H1 (cell line): ENCODE measurements around the gene NCAPD3. TPM values are rescaled to one million over a fixed set of nuclear protein-coding genes. Genes with fewer than 3 reads are reported as not detected.

Experiments
- CTCF ChIA-PET: fragments of 300-600 bp; sonication (Branson Sonifier 250); formaldehyde crosslinking; loops from one replicate; lab custom pipeline; 2021; ENCODE audit not compliant: partially characterized antibody; lab: Charles Lee
- POLR2A ChIA-PET: fragments of 300-600 bp; sonication (Branson Sonifier 250); formaldehyde crosslinking; loops from one replicate; lab custom pipeline; 2021; ENCODE audit warnings: inconsistent platforms; ENCODE audit not compliant: partially characterized antibody; lab: Charles Lee
- DNase-seq, 2 experiments: peaks; one replicate each; pipeline versions ENCODE4 v3.0.0 to v3.0.0-alpha.2; 2010 to 2022; ENCODE audit warnings: low spot score in 2 of 2, low read depth in 1 of 2, mixed read lengths in 1 of 2
- FAIRE-seq: peaks from 2 replicates; lab custom pipeline; 2011; peaks lifted over from hg19 to GRCh38; lab: Jason Lieb, UNC
- H2AFZ ChIP-seq: 2 replicates; pipeline ENCODE4 v1.8.1; 2012; ENCODE audit warnings: low read length, inconsistent platforms
- H2AK5ac ChIP-seq: 2 replicates; pipeline ENCODE4 v1.6.1; 2013; ENCODE audit warnings: low read depth, low read length
- H2BK120ac ChIP-seq: replicated peaks from 2 replicates; pipeline ENCODE3; 2013; ENCODE audit warnings: low read depth, low read length, inconsistent platforms
- H2BK12ac ChIP-seq: 2 replicates; pipeline ENCODE4 v1.6.1; 2013; ENCODE audit warnings: low read depth, low read length
- H2BK15ac ChIP-seq: 2 replicates; pipeline ENCODE4 v1.6.1; 2013; ENCODE audit warnings: low read length
- H2BK20ac ChIP-seq: 2 replicates; pipeline ENCODE4 v1.6.1; 2013; ENCODE audit warnings: low read length
- H2BK5ac ChIP-seq: 2 replicates; pipeline ENCODE4 v1.6.1; 2013; ENCODE audit warnings: low read depth, low read length
- H3K14ac ChIP-seq: 2 replicates; pipeline ENCODE4 v1.6.1; 2013; ENCODE audit warnings: inconsistent platforms; ENCODE audit not compliant: insufficient read length
- H3K18ac ChIP-seq: 2 replicates; pipeline ENCODE4 v1.6.1; 2013; ENCODE audit warnings: low read length; ENCODE audit errors: extremely low read depth
- H3K23ac ChIP-seq: 2 replicates; pipeline ENCODE4 v1.6.1; 2013; ENCODE audit warnings: inconsistent platforms; ENCODE audit not compliant: insufficient read length
- H3K23me2 ChIP-seq: 2 replicates; pipeline ENCODE4 v1.6.1; 2013; ENCODE audit warnings: low read depth, low read length
- H3K27ac ChIP-seq: 2 replicates; pipeline ENCODE4 v1.6.1; 2011; ENCODE audit warnings: low read depth, low read length, inconsistent platforms
- H3K27me3 ChIP-seq, 4 experiments: replicated peaks in 1 of 4; 1 replicate in 1 of 4; 2 replicates in 3 of 4; pipeline versions ENCODE4 v1.6.1 to v1.8.1; 2011 to 2013; ENCODE audit warnings: low read length in 3 of 4, mild to moderate bottlenecking in 3 of 4, inconsistent platforms in 2 of 4, mixed read lengths in 2 of 4, moderate library complexity in 1 of 4; ENCODE audit not compliant: control insufficient read depth in 3 of 4, insufficient read depth in 3 of 4; ENCODE audit errors: extremely low read depth in 1 of 4
- H3K36me3 ChIP-seq, 4 experiments: 2 replicates each; pipeline versions ENCODE4 v1.6.1 to v1.8.1; 2011 to 2013; ENCODE audit warnings: mild to moderate bottlenecking in 4 of 4, low read length in 3 of 4, moderate library complexity in 2 of 4, control low read depth in 1 of 4, inconsistent platforms in 1 of 4; ENCODE audit not compliant: insufficient read depth in 4 of 4, control insufficient read depth in 2 of 4
- H3K4ac ChIP-seq: replicated peaks from 2 replicates; pipeline ENCODE3; 2013; ENCODE audit warnings: low read length, low read depth, mixed read lengths, inconsistent platforms; ENCODE audit not compliant: insufficient read length
- H3K4me1 ChIP-seq, 4 experiments: replicated peaks in 1 of 4; 1 replicate in 1 of 4; 2 replicates in 3 of 4; pipeline versions ENCODE4 v1.6.1 to v1.8.1; 2011 to 2013; ENCODE audit warnings: low read length in 3 of 4, inconsistent platforms in 2 of 4, mixed read lengths in 1 of 4; ENCODE audit not compliant: insufficient read depth in 4 of 4, control insufficient read depth in 3 of 4
- H3K4me2 ChIP-seq, 2 experiments: 2 replicates each; pipeline versions ENCODE4 v1.6.1 to v1.8.1; 2011 to 2013; ENCODE audit warnings: low read depth in 2 of 2, low read length in 2 of 2, control low read depth in 1 of 2, inconsistent platforms in 1 of 2, mild to moderate bottlenecking in 1 of 2; ENCODE audit not compliant: insufficient read depth in 1 of 2
- H3K4me3 ChIP-seq, 4 experiments: fragments of 200-600, 300-600 bp in 1 of 4; sonication (generic), shearing (Covaris generic), sonication (Bioruptor Twin) in 1 of 4; 2 replicates each; pipeline versions ENCODE4 v1.5.1 to v1.8.1; 2011 to 2016; ENCODE audit warnings: low read length in 4 of 4, low read depth in 3 of 4, control low read depth in 2 of 4, inconsistent platforms in 2 of 4, mild to moderate bottlenecking in 2 of 4, mixed read lengths in 1 of 4, moderate library complexity in 1 of 4; ENCODE audit not compliant: insufficient read depth in 2 of 4; ENCODE audit errors: extremely low read depth in 1 of 4
- H3K56ac ChIP-seq: replicated peaks from 2 replicates; pipeline ENCODE3; 2013; ENCODE audit warnings: low read depth, mild to moderate bottlenecking, mixed read lengths, low read length, inconsistent platforms; ENCODE audit not compliant: insufficient read length
- H3K79me1 ChIP-seq: 2 replicates; pipeline ENCODE4 v1.6.1; 2013; ENCODE audit warnings: low read depth, low read length, control low read depth
- H3K79me2 ChIP-seq, 2 experiments: 2 replicates each; pipeline versions ENCODE4 v1.6.1 to v1.8.1; 2012 to 2013; ENCODE audit warnings: low read length in 2 of 2, mild to moderate bottlenecking in 2 of 2, inconsistent platforms in 1 of 2; ENCODE audit not compliant: insufficient read depth in 2 of 2, control insufficient read depth in 1 of 2
- H3K9ac ChIP-seq, 4 experiments: replicated peaks in 1 of 4; 1 replicate in 1 of 4; 2 replicates in 3 of 4; pipeline versions ENCODE4 v1.6.1 to v1.8.1; 2011 to 2013; ENCODE audit warnings: low read depth in 3 of 4, low read length in 3 of 4, control low read depth in 2 of 4, mild to moderate bottlenecking in 2 of 4, moderate library complexity in 2 of 4, inconsistent platforms in 1 of 4; ENCODE audit errors: extremely low read depth in 1 of 4
- H3K9me3 ChIP-seq, 2 experiments: 2 replicates each; pipeline versions ENCODE4 v1.6.1 to v1.8.1; 2012 to 2013; ENCODE audit warnings: mild to moderate bottlenecking in 2 of 2, moderate library complexity in 2 of 2, control low read depth in 1 of 2, inconsistent platforms in 1 of 2, low read depth in 1 of 2, low read length in 1 of 2, mixed read lengths in 1 of 2; ENCODE audit not compliant: insufficient read depth in 2 of 2
- H4K20me1 ChIP-seq, 2 experiments: replicated peaks in 1 of 2; 2 replicates each; pipeline versions ENCODE3 to v1.8.1; 2011 to 2013; ENCODE audit warnings: inconsistent platforms in 2 of 2, low read length in 2 of 2, mild to moderate bottlenecking in 1 of 2; ENCODE audit not compliant: insufficient read depth in 2 of 2, control insufficient read depth in 1 of 2
- H4K5ac ChIP-seq: 2 replicates; pipeline ENCODE4 v1.6.1; 2013; ENCODE audit warnings: low read length, low read depth, mixed read lengths, inconsistent platforms; ENCODE audit not compliant: insufficient read length
- H4K8ac ChIP-seq: 2 replicates; pipeline ENCODE4 v1.8.0; 2013; ENCODE audit warnings: mild to moderate bottlenecking, moderate library complexity, low read length, inconsistent platforms; ENCODE audit not compliant: insufficient read depth; ENCODE audit errors: extremely low read depth
- H4K91ac ChIP-seq: replicated peaks from 2 replicates; pipeline ENCODE3; 2013; ENCODE audit warnings: low read length, mixed read lengths, inconsistent platforms; ENCODE audit not compliant: insufficient read length
- BACH1 ChIP-seq: IDR thresholded peaks from 2 replicates; pipeline ENCODE4 v1.6.1; 2012; ENCODE audit warnings: low read length, improper control_type of control experiment
- CHD1 ChIP-seq: IDR thresholded peaks from 2 replicates; pipeline ENCODE4 v1.6.1; 2012; ENCODE audit warnings: low read depth, low read length, improper control_type of control experiment
- CREB1 ChIP-seq: IDR thresholded peaks from 2 replicates; pipeline ENCODE4 v1.6.1; 2012; ENCODE audit warnings: inconsistent platforms
- JUN ChIP-seq: IDR thresholded peaks from 2 replicates; pipeline ENCODE4 v1.6.1; 2011; ENCODE audit warnings: low read depth, mild to moderate bottlenecking, improper control_type of control experiment, low read length
- MAFK ChIP-seq: IDR thresholded peaks from 2 replicates; pipeline ENCODE4 v1.6.1; 2012; ENCODE audit warnings: low read depth, mild to moderate bottlenecking, improper control_type of control experiment, low read length
- SIN3A ChIP-seq, 2 experiments: IDR thresholded peaks in 1 of 2; conservative IDR thresholded peaks in 1 of 2; 2 replicates each; pipeline ENCODE4 v1.6.1; 2011 to 2012; ENCODE audit warnings: low read length in 2 of 2, improper control_type of control experiment in 1 of 2, low read depth in 1 of 2, mild to moderate bottlenecking in 1 of 2
- SIX5 ChIP-seq: IDR thresholded peaks from 2 replicates; pipeline ENCODE4 v1.6.1; 2011; ENCODE audit warnings: mild to moderate bottlenecking, low read depth, low read length
- YY1 ChIP-seq: IDR thresholded peaks from 2 replicates; pipeline ENCODE4 v1.6.1; 2011; ENCODE audit warnings: low read depth, mild to moderate bottlenecking, low read length
- WGBS, 2 experiments: shearing (Covaris generic) in 1 of 2; methylation state at CpG; one replicate each; pipeline versions ENCODE4 v1.1.6 to v1.1.7; 2013 to 2015; ENCODE audit warnings: low lambda C conversion rate in 2 of 2, mixed read lengths in 2 of 2, inconsistent platforms in 1 of 2, low coverage in 1 of 2, missing lambda C conversion rate in 1 of 2; ENCODE audit not compliant: insufficient replicate concordance in 2 of 2, insufficient coverage in 1 of 2, insufficient read length in 1 of 2; ENCODE audit errors: extremely low coverage in 1 of 2, missing lambda C conversion rate in 1 of 2; 5-methylcytosine and 5-hydroxymethylcytosine counted together
- long read RNA-seq, 2 experiments: library from RNA in 1 of 2; library from capped mRNA in 1 of 2; stranded (forward); transcript quantifications; one replicate each; pipeline ENCODE4 v2.0.0, GENCODE V29; 2021; ENCODE audit warnings: inconsistent platforms in 1 of 2
- polyA minus RNA-seq, 3 experiments: library from RNA; depleted of rRNA, polyadenylated mRNA; stranded (reverse); fragments of >200 nt; gene quantifications; 1 replicate in 2 of 3; 2 replicates in 1 of 3; pipeline ENCODE4 v1.2.3, GENCODE V29; 2011
- polyA plus RNA-seq, 7 experiments: library from polyadenylated mRNA; depleted of rRNA in 3 of 7; stranded (reverse) in 5 of 7; unstranded in 2 of 7; fragments of >200 nt in 5 of 7; fragments of 200-250 nt in 2 of 7; gene quantifications; 1 replicate in 5 of 7; 2 replicates in 1 of 7; 4 replicates in 1 of 7; pipeline versions ENCODE4 v1.2.1 to v1.2.3, GENCODE V29; 2011 to 2013; ENCODE audit warnings: missing spikeins in 2 of 7, mixed read lengths in 2 of 7
- total RNA-seq: library from RNA; stranded (reverse); fragmentation: NEBNext Ultra II Directional; extraction: Animal tissue kit (Norgen Biotek cat#: 25700); gene quantifications from 2 replicates; pipeline ENCODE4 v1.2.1, GENCODE V29; 2021

NCAPD3 gene
- total RNA-seq: 50.3 and 55.2 TPM in 2 replicates
- 26.5 and 27.1 TPM in 2 replicates for polyA plus RNA-seq (2011; rRNA removed)
- polyA plus RNA-seq (2011; cell fraction: cytosol; rRNA removed): 33.8 TPM
- polyA plus RNA-seq (2011; cell fraction: nucleus; rRNA removed): 56.8 TPM
- polyA plus RNA-seq (2012, experiment 1 of 2): 31.1 to 45.3 TPM (median 36.0 TPM) in 4 replicates
- 4.8 TPM for polyA plus RNA-seq (2012, experiment 2 of 2)
- polyA plus RNA-seq (2013, experiment 1 of 2): 23.8 TPM
- polyA plus RNA-seq (2013, experiment 2 of 2): 22.4 TPM
- 76.6 and 83.3 TPM in 2 replicates for polyA minus RNA-seq (2011; rRNA and poly(A)+ RNA removed)
- polyA minus RNA-seq (2011; cell fraction: cytosol; rRNA and poly(A)+ RNA removed): 62.4 TPM
- polyA minus RNA-seq (2011; cell fraction: nucleus; rRNA and poly(A)+ RNA removed): 67.9 TPM
- long read RNA-seq, experiment 1, full-length matches to known transcripts: 3 of 42 reads
- long read RNA-seq, experiment 1, partial matches to known transcripts: 28 of 42 reads
- long read RNA-seq, experiment 1, other reads (novel, unspliced or antisense): 11 of 42 reads
- long read RNA-seq, experiment 2, partial matches to known transcripts: 4 of 6 reads
- long read RNA-seq, experiment 2, other reads (novel, unspliced or antisense): 2 of 6 reads

GRCh38 chr11:134223836-134224709, at the start of gene NCAPD3, which contains the start of gene VPS26B:
Gene NCAPD3 (minus strand): TSS chr11:134223967. CDS start chr11:134223926, 41 bp downstream.
Gene VPS26B (plus strand): TSS chr11:134224671. CDS start chr11:134225123, 452 bp downstream.
- Histone ChIP-seq H3K27ac (no peak within 1 kb of the TSS), H3K9me3 (no peaks in the 10 kb centered on the region), H2AFZ (peak within 1 kb of the TSS; percentile 100), H3K4ac (no peak within 1 kb of the TSS), H2BK20ac (no peak within 1 kb of the TSS), H2BK5ac (peak within 1 kb of the TSS; percentile 86; the same call in 1 of the 2 replicates), H2BK15ac (peak within 1 kb of the TSS; percentile 88; the same call in 1 of the 2 replicates), H3K36me3 (peaks cover 3 to 10% (median 5%) of the 10 kb centered on the region in 4 experiments; a peak in 7 of 8 replicates), H3K79me2 (peaks cover 0 to 31% of the 10 kb centered on the region in 2 experiments; a peak in 2 of 4 replicates), H2BK120ac (no peak within 1 kb of the TSS), H4K91ac (peak within 1 kb of the TSS; percentile 83), H3K14ac (no peak within 1 kb of the TSS), H4K5ac (peak within 1 kb of the TSS; percentile 46), H3K18ac (peak within 1 kb of the TSS; percentile 25; the same call in 1 of the 2 replicates), H3K27me3 (peaks cover 0 to 6% (median 0%) of the 10 kb centered on the region in 4 experiments; a peak in 1 of 7 replicates), H3K56ac (no peak within 1 kb of the TSS), H3K4me2 (peak within 1 kb of the TSS; percentile 97 to 99), H3K9ac (peak within 1 kb of the TSS; percentile 35 to 62 (median 50)), H3K79me1 (peaks cover 9% of the 10 kb centered on the region), H2BK12ac (no peak within 1 kb of the TSS), H4K8ac (peak within 1 kb of the TSS; percentile 53; the same call in 1 of the 2 replicates), H3K4me1 (peaks cover 0 to 5% (median 3%) of the 10 kb centered on the region in 4 experiments), H3K23me2 (peaks cover 20% of the 10 kb centered on the region), H3K23ac (no peak within 1 kb of the TSS), H2AK5ac (no peak within 1 kb of the TSS), H4K20me1 (peaks cover 0 to 8% of the 10 kb centered on the region in 2 experiments), H3K4me3 (peak within 1 kb of the TSS; percentile 75 to 97 (median 86))
- FAIRE-seq: peak; percentile 7
- DNase-seq: peak; percentile 86 to 96
- 1% methylated on average over 67 of the region's 89 CpGs; no CpG with 5 or more reads in 1 of the 2 experiments for WGBS, 2 experiments
- POLR2A ChIA-PET: interaction anchor here (0.7 to 3.4 kb wide), 7 partner anchors 10 to 154 kb away, joined by 3 to 11 read pairs (median 4); partner anchors contain the start of gene GLB1L3
- CTCF ChIA-PET: interaction anchor here (0.6 to 4.8 kb wide), 4 partner anchors 11 to 49 kb away, joined by 3 to 23 read pairs (median 6); no protein-coding TSS in a partner anchor
- TF ChIP-seq YY1 (peak; percentile 63; the same call in 1 of the 2 replicates), BACH1 (peak; percentile 52; the same call in 1 of the 2 replicates), SIX5 (no peak), MAFK (no peak), CREB1 (peak; percentile 13; the same call in 1 of the 2 replicates), JUN (no peak), CHD1 (no peak), SIN3A (conservative IDR thresholded peaks at IDR 0.05 in 1 of 2, IDR thresholded peaks at IDR 0.05 in 1 of 2; ENCODE audit: low read depth in 1 of 2, low read length in 2 of 2) (peak in 1 of 2 experiments; percentile 98)
